Measurements from ENCODE around the gene B9D2.

- TF ChIP-seq, protein P1, sequence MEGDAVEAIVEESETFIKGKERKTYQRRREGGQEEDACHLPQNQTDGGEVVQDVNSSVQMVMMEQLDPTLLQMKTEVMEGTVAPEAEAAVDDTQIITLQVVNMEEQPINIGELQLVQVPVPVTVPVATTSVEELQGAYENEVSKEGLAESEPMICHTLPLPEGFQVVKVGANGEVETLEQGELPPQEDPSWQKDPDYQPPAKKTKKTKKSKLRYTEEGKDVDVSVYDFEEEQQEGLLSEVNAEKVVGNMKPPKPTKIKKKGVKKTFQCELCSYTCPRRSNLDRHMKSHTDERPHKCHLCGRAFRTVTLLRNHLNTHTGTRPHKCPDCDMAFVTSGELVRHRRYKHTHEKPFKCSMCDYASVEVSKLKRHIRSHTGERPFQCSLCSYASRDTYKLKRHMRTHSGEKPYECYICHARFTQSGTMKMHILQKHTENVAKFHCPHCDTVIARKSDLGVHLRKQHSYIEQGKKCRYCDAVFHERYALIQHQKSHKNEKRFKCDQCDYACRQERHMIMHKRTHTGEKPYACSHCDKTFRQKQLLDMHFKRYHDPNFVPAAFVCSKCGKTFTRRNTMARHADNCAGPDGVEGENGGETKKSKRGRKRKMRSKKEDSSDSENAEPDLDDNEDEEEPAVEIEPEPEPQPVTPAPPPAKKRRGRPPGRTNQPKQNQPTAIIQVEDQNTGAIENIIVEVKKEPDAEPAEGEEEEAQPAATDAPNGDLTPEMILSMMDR (IDR thresholded peaks at IDR 0.05) = no peak
- TF ChIP-seq POLR2A (IDR thresholded peaks at IDR 0.05) = no peak
Measured at GRCh38 chr19:41330481-41330880, 33.5 kb downstream of the B9D2 start.
